ENCODE measurements around the gene NUDT21. TPM values are rescaled to one million over a fixed set of nuclear protein-coding genes. Genes with fewer than 3 reads are reported as not detected.

NUDT21 gene
- polyA plus RNA-seq, 1 of the 3 experiments (the other 2 are of a cell fraction) = 42.2 TPM

DNA sequence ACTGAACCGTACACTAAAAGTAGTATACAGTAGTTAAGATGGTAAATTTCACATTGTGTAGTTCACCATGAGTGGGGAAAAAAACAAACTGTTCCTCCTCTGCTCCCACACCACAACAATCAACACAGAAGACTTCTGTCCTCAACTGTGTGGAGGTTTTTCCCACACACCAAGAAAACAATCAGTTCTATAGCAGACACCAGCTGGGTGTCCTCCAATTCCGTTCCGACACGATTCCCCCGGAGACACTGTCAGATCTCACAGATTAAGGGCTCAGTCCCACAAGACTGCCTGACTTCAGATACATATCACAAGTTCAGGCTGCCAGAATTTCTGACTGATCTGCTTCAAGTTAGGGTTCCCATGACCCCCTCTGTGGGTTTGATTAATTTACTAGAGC, 36.9 kb upstream of the NUDT21 start:
- DNase-seq = no peak
- H3K79me2 ChIP-seq (ENCODE audit: insufficient read depth) = no peaks in the 10 kb centered on the region
- H3K27me3 ChIP-seq (ENCODE audit: insufficient read depth) = no peaks in the 10 kb centered on the region
- H2AFZ ChIP-seq (ENCODE audit: low read depth) = no peak overlapping the region
- no peaks in the 10 kb centered on the region; a peak in 1 of 4 replicates for H3K4me1 ChIP-seq (ENCODE audit: control insufficient read depth in 1 of 2, insufficient read depth in 2 of 2, low read depth in 1 of 2, low read length in 1 of 2)
- no peak overlapping the region for H3K9ac ChIP-seq
- H4K20me1 ChIP-seq (ENCODE audit: insufficient read depth) = no peaks in the 10 kb centered on the region
- 90% methylated on average over 5 of the region's 5 CpGs for WGBS (ENCODE audit: low lambda C conversion rate)
- no peaks in the 10 kb centered on the region for H3K9me2 ChIP-seq
- POLR2A ChIA-PET = no interaction called here
- H3K27ac ChIP-seq (ENCODE audit: low read depth in 2 of 2, low read length in 1 of 2) = no peak overlapping the region
- H3K9me3 ChIP-seq = no peaks in the 10 kb centered on the region
- no peak overlapping the region for H3K4me3 ChIP-seq (ENCODE audit: low read depth in 2 of 2, low read length in 1 of 2)
- CTCF ChIA-PET = interaction anchor here (0.6 to 1.3 kb wide), 2 partner anchors 23 to 32 kb away, joined by 3 read pairs; no protein-coding TSS in a partner anchor
- peaks cover 34 to 69% of the 10 kb centered on the region in 2 experiments for H3K36me3 ChIP-seq (replicated peaks in 1 of 2; ENCODE audit: control insufficient read depth in 1 of 2, insufficient read depth in 2 of 2, low read length in 1 of 2)
- no peaks in the 10 kb centered on the region for H3F3A ChIP-seq (replicated peaks; ENCODE audit: insufficient read depth)
- TF ChIP-seq, protein P1, sequence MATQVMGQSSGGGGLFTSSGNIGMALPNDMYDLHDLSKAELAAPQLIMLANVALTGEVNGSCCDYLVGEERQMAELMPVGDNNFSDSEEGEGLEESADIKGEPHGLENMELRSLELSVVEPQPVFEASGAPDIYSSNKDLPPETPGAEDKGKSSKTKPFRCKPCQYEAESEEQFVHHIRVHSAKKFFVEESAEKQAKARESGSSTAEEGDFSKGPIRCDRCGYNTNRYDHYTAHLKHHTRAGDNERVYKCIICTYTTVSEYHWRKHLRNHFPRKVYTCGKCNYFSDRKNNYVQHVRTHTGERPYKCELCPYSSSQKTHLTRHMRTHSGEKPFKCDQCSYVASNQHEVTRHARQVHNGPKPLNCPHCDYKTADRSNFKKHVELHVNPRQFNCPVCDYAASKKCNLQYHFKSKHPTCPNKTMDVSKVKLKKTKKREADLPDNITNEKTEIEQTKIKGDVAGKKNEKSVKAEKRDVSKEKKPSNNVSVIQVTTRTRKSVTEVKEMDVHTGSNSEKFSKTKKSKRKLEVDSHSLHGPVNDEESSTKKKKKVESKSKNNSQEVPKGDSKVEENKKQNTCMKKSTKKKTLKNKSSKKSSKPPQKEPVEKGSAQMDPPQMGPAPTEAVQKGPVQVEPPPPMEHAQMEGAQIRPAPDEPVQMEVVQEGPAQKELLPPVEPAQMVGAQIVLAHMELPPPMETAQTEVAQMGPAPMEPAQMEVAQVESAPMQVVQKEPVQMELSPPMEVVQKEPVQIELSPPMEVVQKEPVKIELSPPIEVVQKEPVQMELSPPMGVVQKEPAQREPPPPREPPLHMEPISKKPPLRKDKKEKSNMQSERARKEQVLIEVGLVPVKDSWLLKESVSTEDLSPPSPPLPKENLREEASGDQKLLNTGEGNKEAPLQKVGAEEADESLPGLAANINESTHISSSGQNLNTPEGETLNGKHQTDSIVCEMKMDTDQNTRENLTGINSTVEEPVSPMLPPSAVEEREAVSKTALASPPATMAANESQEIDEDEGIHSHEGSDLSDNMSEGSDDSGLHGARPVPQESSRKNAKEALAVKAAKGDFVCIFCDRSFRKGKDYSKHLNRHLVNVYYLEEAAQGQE (IDR thresholded peaks at IDR 0.05; ENCODE audit: low read depth, low read length) = no peak
- TF ChIP-seq, protein P2, sequence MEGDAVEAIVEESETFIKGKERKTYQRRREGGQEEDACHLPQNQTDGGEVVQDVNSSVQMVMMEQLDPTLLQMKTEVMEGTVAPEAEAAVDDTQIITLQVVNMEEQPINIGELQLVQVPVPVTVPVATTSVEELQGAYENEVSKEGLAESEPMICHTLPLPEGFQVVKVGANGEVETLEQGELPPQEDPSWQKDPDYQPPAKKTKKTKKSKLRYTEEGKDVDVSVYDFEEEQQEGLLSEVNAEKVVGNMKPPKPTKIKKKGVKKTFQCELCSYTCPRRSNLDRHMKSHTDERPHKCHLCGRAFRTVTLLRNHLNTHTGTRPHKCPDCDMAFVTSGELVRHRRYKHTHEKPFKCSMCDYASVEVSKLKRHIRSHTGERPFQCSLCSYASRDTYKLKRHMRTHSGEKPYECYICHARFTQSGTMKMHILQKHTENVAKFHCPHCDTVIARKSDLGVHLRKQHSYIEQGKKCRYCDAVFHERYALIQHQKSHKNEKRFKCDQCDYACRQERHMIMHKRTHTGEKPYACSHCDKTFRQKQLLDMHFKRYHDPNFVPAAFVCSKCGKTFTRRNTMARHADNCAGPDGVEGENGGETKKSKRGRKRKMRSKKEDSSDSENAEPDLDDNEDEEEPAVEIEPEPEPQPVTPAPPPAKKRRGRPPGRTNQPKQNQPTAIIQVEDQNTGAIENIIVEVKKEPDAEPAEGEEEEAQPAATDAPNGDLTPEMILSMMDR (IDR thresholded peaks at IDR 0.05) = no peak
- TF ChIP-seq, protein P3, sequence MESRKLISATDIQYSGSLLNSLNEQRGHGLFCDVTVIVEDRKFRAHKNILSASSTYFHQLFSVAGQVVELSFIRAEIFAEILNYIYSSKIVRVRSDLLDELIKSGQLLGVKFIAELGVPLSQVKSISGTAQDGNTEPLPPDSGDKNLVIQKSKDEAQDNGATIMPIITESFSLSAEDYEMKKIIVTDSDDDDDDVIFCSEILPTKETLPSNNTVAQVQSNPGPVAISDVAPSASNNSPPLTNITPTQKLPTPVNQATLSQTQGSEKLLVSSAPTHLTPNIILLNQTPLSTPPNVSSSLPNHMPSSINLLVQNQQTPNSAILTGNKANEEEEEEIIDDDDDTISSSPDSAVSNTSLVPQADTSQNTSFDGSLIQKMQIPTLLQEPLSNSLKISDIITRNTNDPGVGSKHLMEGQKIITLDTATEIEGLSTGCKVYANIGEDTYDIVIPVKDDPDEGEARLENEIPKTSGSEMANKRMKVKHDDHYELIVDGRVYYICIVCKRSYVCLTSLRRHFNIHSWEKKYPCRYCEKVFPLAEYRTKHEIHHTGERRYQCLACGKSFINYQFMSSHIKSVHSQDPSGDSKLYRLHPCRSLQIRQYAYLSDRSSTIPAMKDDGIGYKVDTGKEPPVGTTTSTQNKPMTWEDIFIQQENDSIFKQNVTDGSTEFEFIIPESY (IDR thresholded peaks at IDR 0.05; ENCODE audit: borderline replicate concordance, low read depth) = no peak
- no peak for TF ChIP-seq MEF2A (IDR thresholded peaks at IDR 0.05; ENCODE audit: borderline replicate concordance, low read depth)
- TF ChIP-seq EZH2phosphoT487 (IDR thresholded peaks at IDR 0.05; ENCODE audit: borderline replicate concordance, low read depth) = no peak
- no peak for TF ChIP-seq FOXJ3 (CRISPR knock-in tag; IDR thresholded peaks at IDR 0.05)
- TF ChIP-seq, protein P4, sequence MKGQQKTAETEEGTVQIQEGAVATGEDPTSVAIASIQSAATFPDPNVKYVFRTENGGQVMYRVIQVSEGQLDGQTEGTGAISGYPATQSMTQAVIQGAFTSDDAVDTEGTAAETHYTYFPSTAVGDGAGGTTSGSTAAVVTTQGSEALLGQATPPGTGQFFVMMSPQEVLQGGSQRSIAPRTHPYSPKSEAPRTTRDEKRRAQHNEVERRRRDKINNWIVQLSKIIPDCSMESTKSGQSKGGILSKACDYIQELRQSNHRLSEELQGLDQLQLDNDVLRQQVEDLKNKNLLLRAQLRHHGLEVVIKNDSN (IDR thresholded peaks at IDR 0.05; ENCODE audit: borderline replicate concordance, low read depth) = no peak
- no peak for TF ChIP-seq RCOR1 (IDR thresholded peaks at IDR 0.05; ENCODE audit: low read length)
- TF ChIP-seq GABPA (IDR thresholded peaks at IDR 0.05; ENCODE audit: low read depth) = no peak
- TF ChIP-seq POLR2AphosphoS5 (IDR thresholded peaks at IDR 0.05; ENCODE audit: low read depth, low read length) = no peak
- no peak for TF ChIP-seq FOXM1 (IDR thresholded peaks at IDR 0.05; ENCODE audit: low read depth)
- TF ChIP-seq RAD21 (IDR thresholded peaks at IDR 0.05; ENCODE audit: low read length) = no peak
- no peak for TF ChIP-seq RFX5 (IDR thresholded peaks at IDR 0.05; ENCODE audit: low read length)
- no peak for TF ChIP-seq SIN3A (IDR thresholded peaks at IDR 0.05; ENCODE audit: borderline replicate concordance, low read depth, low read length)
- TF ChIP-seq ELF1 (IDR thresholded peaks at IDR 0.05) = no peak
- H3K4me2 ChIP-seq = no peak overlapping the region
